ENCODE data around the gene ELMO2.

GRCh38 chr20:46334303-46334904 is 72.0 kb downstream of the ELMO2 start:
- TF ChIP-seq CTCF (IDR thresholded peaks at IDR 0.05) (no peak), POLR2A (IDR thresholded peaks at IDR 0.05) (no peak)

Measured in stomach (tissue), 4 donors.